Testis (tissue), 3 donors: Measurements from ENCODE around the gene CHST9. TPM values are rescaled to one million over a fixed set of nuclear protein-coding genes. Genes with fewer than 3 reads are reported as not detected.

Source experiments
- DNase-seq: peaks from one replicate; pipeline ENCODE4 v3.0.0-alpha.2; 2019
- H3K27ac ChIP-seq, 2 donors: fragments of 200-600 bp; sonication (generic); one replicate each; pipeline ENCODE4 v1.5.1; 2019
- H3K27me3 ChIP-seq: fragments of 200-600 bp; sonication (generic); one replicate; pipeline ENCODE4 v1.5.1; 2019
- H3K36me3 ChIP-seq: fragments of 200-600 bp; sonication (generic); one replicate; pipeline ENCODE4 v1.5.1; 2017; ENCODE audit warnings: low read depth; ENCODE audit errors: missing control alignments
- H3K4me1 ChIP-seq: fragments of 200-600 bp; sonication (generic); one replicate; pipeline ENCODE4 v1.5.1; 2019
- H3K4me3 ChIP-seq, 2 donors: fragments of 200-600 bp; sonication (generic); one replicate each; pipeline ENCODE4 v1.5.1; 2017 to 2019
- H3K9me3 ChIP-seq: fragments of 200-600 bp; sonication (generic); one replicate; pipeline ENCODE4 v1.5.1; 2017
- CTCF ChIP-seq, 3 experiments: fragments of 450-650 bp in 2 of 3; fragments of 200-600 bp in 1 of 3; sonication (generic) in 1 of 3; IDR thresholded peaks; one replicate each; pipeline ENCODE4 v1.5.1; 2016 to 2019; ENCODE audit warnings: antibody characterized with exemption in 3 of 3, mild to moderate bottlenecking in 2 of 3, moderate library complexity in 1 of 3
- POLR2A ChIP-seq: fragments of 450-650 bp; IDR thresholded peaks from one replicate; pipeline ENCODE4 v1.6.1; 2017; ENCODE audit warnings: antibody characterized with exemption, mild to moderate bottlenecking, moderate library complexity
- WGBS, 2 donors: methylation state at CpG; one replicate each; pipeline ENCODE4 v1.1.5; 2018; 5-methylcytosine and 5-hydroxymethylcytosine counted together
- intact Hi-C: fragments of 100-400 bp; cut with DNase I; formaldehyde crosslinking; loops from one replicate; pipeline ENCODE4 v1.15.1; 2023; ENCODE audit warnings: low total_unique reads
- polyA plus RNA-seq: library from polyadenylated mRNA; stranded (reverse); fragments of 350-450 nt; fragmentation: Illumina TruSeq; extraction: RNeasy Lipid Tissue Mini Kit (QIAGEN cat#74804); gene quantifications from one replicate; pipeline ENCODE4 v1.2.3, GENCODE V29; 2014; ENCODE audit warnings: low read depth, low replicate concordance; ENCODE audit not compliant: insufficient read depth
- total RNA-seq, 2 donors: library from RNA; depleted of rRNA; stranded (reverse); fragments of >200 nt; gene quantifications; one replicate each; pipeline ENCODE4 v1.2.3, GENCODE V29; 2016

CHST9 gene
- total and polyA plus RNA-seq, 3 donors from 2014 or later = 9.6 to 25.5 (median 20.9) TPM

- Histone ChIP-seq H3K4me3 (peak overlapping the region in 1 of 2 donors; percentile 57), H3K4me1 (no peaks in the 10 kb centered on the region), H3K27me3 (no peaks in the 10 kb centered on the region), H3K36me3 (no peaks in the 10 kb centered on the region), H3K27ac (no peak overlapping the region), H3K9me3 (no peaks in the 10 kb centered on the region)
- 52 to 73% methylated on average over 4 of the region's 4 CpGs for WGBS, 2 donors
- TF ChIP-seq POLR2A = no peak
- no peak for TF ChIP-seq CTCF (IDR thresholded peaks at IDR 0.05)
- intact Hi-C loops = no loop called here
- DNase-seq = no peak
Measured at GRCh38 chr18:27185897-27186296, 789 bp upstream of the CHST9 start.

- Histone ChIP-seq H3K4me3 (peak overlapping the region; percentile 39 to 57), H3K4me1 (no peaks in the 10 kb centered on the region), H3K9me3 (no peaks in the 10 kb centered on the region), H3K36me3 (no peaks in the 10 kb centered on the region), H3K27me3 (no peaks in the 10 kb centered on the region), H3K27ac (no peak overlapping the region)
- peak; percentile 34 for DNase-seq
- intact Hi-C loops = no loop called here
- 3 to 5% methylated on average over 24 to 33 of the region's 33 CpGs for WGBS, 2 donors
- no peak for TF ChIP-seq CTCF (IDR thresholded peaks at IDR 0.05)
- no peak for TF ChIP-seq POLR2A
Measured at GRCh38 chr18:27184115-27185024, 738 bp downstream of the CHST9 start.

GRCh38 chr18:27181726-27182125 lies 3.4 kb downstream of the CHST9 start:
- Histone ChIP-seq H3K36me3 (no peaks in the 10 kb centered on the region), H3K9me3 (no peaks in the 10 kb centered on the region), H3K27ac (no peak overlapping the region), H3K4me3 (no peak overlapping the region), H3K27me3 (no peaks in the 10 kb centered on the region), H3K4me1 (no peaks in the 10 kb centered on the region)
- intact Hi-C loops = no loop called here
- no peak for TF ChIP-seq CTCF (IDR thresholded peaks at IDR 0.05)
- no peak for TF ChIP-seq POLR2A
- 45 to 68% methylated on average over 1 of the region's 1 CpG for WGBS, 2 donors
- no peak for DNase-seq

GRCh38 chr18:27178424-27178823 lies 6.7 kb downstream of the CHST9 start:
- Histone ChIP-seq H3K4me3 (no peak overlapping the region), H3K27ac (no peak overlapping the region), H3K36me3 (no peaks in the 10 kb centered on the region), H3K9me3 (no peaks in the 10 kb centered on the region), H3K4me1 (no peaks in the 10 kb centered on the region), H3K27me3 (no peaks in the 10 kb centered on the region)
- DNase-seq = no peak
- TF ChIP-seq POLR2A = no peak
- TF ChIP-seq CTCF (IDR thresholded peaks at IDR 0.05) = no peak
- intact Hi-C loops = no loop called here

GRCh38 chr18:27175914-27176313 lies 9.2 kb downstream of the CHST9 start:
- H3K27ac ChIP-seq = no peak overlapping the region
- 28 to 38% methylated on average over 1 of the region's 1 CpG for WGBS, 2 donors
- TF ChIP-seq CTCF (IDR thresholded peaks at IDR 0.05) (no peak), POLR2A (no peak)
- H3K9me3 ChIP-seq = no peaks in the 10 kb centered on the region
- H3K36me3 ChIP-seq = no peaks in the 10 kb centered on the region
- H3K4me3 ChIP-seq = no peak overlapping the region
- no peaks in the 10 kb centered on the region for H3K27me3 ChIP-seq
- DNase-seq = no peak
- intact Hi-C loops = no loop called here
- H3K4me1 ChIP-seq = no peaks in the 10 kb centered on the region
